ENCODE measurements around the gene TSPAN18.
"Not testable (repeated sequence)": the region's sequence is repeated elsewhere in the genome, so short reads cannot be mapped to it uniquely, and the experiment has no call there.

The TSPAN18 gene

DNA sequence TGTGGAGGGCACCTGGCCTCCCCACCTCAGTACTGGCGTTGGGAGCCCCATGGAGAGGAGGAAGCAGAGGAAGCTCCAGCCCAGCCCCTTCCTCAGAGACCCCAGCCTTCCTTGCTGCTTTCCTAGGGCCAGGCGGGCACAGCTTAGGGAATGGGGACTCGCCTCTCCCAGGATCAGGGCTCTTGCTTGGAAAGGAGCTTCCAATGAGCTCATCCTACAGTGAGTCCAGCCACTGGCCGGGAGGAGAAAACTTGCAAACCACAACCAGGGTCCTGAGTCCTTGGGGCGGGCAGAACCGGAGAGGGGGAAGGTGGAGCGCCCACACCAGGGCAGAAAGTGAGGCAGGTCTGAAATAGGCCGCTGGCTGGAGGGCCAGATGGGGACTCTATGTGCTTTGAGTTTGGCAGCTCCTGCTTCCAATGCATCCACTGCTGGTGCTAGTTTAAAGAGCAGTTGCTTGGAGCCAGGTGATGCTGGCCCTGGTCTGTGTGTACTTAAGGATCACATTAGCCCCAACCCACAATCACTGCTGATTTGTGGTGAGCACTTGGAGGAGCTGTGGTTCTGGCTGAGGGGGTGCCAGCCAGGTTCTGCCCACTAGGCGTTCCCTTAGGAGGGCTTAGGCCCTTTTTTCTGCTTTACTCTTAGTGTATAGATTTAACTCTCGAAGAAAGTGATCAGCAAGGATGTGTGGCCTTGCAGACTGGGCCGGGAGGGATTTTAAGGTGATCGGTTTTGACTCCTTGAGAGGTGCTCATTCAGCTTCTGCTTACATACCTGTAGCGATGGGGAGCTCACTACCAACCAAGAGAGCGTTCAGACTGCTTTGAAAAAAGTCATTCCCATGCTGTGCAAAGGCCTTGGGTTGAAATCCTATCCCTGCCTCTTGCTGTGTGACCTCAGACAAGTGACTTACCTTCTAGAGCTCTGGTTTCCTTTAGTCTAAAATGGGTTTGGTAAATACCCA, 142.0 kb downstream of the TSPAN18 start:
- no peak for ATAC-seq

GRCh38 chr11:44870181-44870580, 143.4 kb downstream of the TSPAN18 start:
- ATAC-seq = no peak
- no peaks in the 10 kb centered on the region for H3K36me3 Mint-ChIP-seq
- no peak overlapping the region for H3K4me3 Mint-ChIP-seq
- H3K4me1 Mint-ChIP-seq = peaks cover 21% of the 10 kb centered on the region
- no peak overlapping the region for H3K27ac Mint-ChIP-seq
- peaks cover 2% of the 10 kb centered on the region for H3K9me3 Mint-ChIP-seq
- DNase-seq (ENCODE audit: low spot score in 2 of 2) = no peak

More for the DNA sequence above, 142.0 kb downstream of the TSPAN18 start:
- H3K36me3 Mint-ChIP-seq = no peaks in the 10 kb centered on the region
- no peak overlapping the region for H3K27ac Mint-ChIP-seq
- peaks cover 21% of the 10 kb centered on the region for H3K4me1 Mint-ChIP-seq
- no peak for DNase-seq (ENCODE audit: low spot score in 2 of 2)
- H3K9me3 Mint-ChIP-seq = peaks cover 2% of the 10 kb centered on the region
- H3K4me3 Mint-ChIP-seq = no peak overlapping the region

- H3K9me3 Mint-ChIP-seq = peaks cover 2% of the 10 kb centered on the region
- no peak for DNase-seq (ENCODE audit: low spot score in 2 of 2)
- ATAC-seq = peak; percentile 37
- no peak overlapping the region for H3K4me3 Mint-ChIP-seq
- H3K27ac Mint-ChIP-seq = no peak overlapping the region
- no peaks in the 10 kb centered on the region for H3K36me3 Mint-ChIP-seq
- H3K4me1 Mint-ChIP-seq = peaks cover 21% of the 10 kb centered on the region
Observed at GRCh38 chr11:44870615-44871176, 143.9 kb downstream of the TSPAN18 start.

DNA sequence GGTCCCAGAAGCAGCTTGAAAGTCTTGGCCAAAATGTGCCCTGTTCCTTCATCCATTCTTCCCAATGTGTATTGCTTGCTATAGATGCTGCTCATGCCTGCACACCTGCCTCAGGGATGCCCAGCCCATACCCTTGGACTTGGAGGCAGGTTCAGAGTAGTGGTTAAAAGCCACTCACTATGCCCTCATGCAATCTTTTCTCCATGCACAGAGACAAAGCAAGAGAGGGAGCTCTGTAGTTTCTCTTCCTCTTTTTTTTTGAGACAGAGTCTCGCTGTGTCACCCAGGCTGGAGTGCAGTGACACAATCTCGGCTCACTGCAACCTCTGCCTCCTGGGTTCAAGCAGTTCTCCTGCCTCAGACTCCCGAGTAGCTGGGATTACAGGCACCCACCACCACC, 144.9 kb downstream of the TSPAN18 start:
- DNase-seq (ENCODE audit: low spot score in 2 of 2); H3K4me3 Mint-ChIP-seq; H3K36me3 Mint-ChIP-seq; ATAC-seq; H3K9me3 Mint-ChIP-seq; H3K27ac Mint-ChIP-seq: not testable (repeated sequence)
- H3K4me1 Mint-ChIP-seq = peaks cover 21% of the 10 kb centered on the region

DNA sequence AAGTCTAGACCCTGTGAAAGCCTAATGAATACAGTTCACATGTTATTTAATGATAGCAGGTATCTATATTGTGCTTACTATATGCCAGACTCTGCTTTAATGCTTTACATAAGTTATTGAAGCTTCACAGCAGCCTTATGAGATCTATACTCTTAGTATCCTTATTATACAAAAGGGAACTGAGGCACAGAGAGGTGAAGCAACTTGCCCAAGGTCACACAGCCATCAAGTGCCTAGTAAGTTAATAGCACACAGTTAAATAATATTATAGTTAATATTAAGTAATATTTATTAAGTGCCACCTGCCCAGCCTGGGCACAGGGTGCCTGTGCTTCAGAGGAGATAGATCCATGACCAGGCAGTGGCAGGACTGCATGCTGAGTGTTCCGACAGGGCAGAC, 145.8 kb downstream of the TSPAN18 start:
- Mint-ChIP-seq H3K4me1 (peaks cover 18% of the 10 kb centered on the region), H3K9me3 (peaks cover 2% of the 10 kb centered on the region), H3K4me3 (no peak overlapping the region), H3K27ac (no peak overlapping the region), H3K36me3 (no peaks in the 10 kb centered on the region)
- ATAC-seq = no peak
- no peak for DNase-seq (ENCODE audit: low spot score in 2 of 2)

- Mint-ChIP-seq H3K27ac (no peak overlapping the region), H3K9me3 (peaks cover 2% of the 10 kb centered on the region), H3K4me3 (no peak overlapping the region), H3K36me3 (no peaks in the 10 kb centered on the region), H3K4me1 (peaks cover 9% of the 10 kb centered on the region)
- ATAC-seq (no peak), DNase-seq (ENCODE audit: low spot score in 2 of 2) (no peak)
Observed at GRCh38 chr11:44873537-44873936, 146.8 kb downstream of the TSPAN18 start.

DNA sequence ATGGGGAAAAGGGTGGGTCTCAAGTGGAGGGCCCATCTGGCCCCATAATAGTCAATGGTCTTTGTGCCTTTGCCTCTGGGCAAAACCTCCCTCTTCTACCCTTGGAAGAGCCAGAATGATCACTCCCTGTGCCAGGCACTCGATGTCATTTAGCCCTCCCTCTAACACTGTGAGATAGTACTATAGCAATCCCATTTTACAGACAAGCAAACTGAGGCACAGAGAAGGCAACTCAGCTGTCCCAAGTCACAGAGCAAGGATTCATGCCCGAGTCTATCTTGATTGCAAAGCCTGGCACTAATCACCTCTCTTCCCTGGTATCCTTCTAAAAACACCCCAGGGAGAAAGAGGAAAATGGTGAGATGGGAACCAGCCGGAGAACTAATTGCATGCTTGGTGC, 147.5 kb downstream of the TSPAN18 start:
- H3K27ac Mint-ChIP-seq = no peak overlapping the region
- H3K36me3 Mint-ChIP-seq = no peaks in the 10 kb centered on the region
- no peak for DNase-seq (ENCODE audit: low spot score in 2 of 2)
- no peak overlapping the region for H3K4me3 Mint-ChIP-seq
- peaks cover 6% of the 10 kb centered on the region for H3K4me1 Mint-ChIP-seq
- H3K9me3 Mint-ChIP-seq = peaks cover 2% of the 10 kb centered on the region
- ATAC-seq = no peak

- H3K4me1 Mint-ChIP-seq = peaks cover 6% of the 10 kb centered on the region
- DNase-seq (ENCODE audit: low spot score in 2 of 2) (no peak), ATAC-seq (no peak)
- H3K9me3 Mint-ChIP-seq = peaks cover 2% of the 10 kb centered on the region
- no peak overlapping the region for H3K4me3 Mint-ChIP-seq
- no peak overlapping the region for H3K27ac Mint-ChIP-seq
- H3K36me3 Mint-ChIP-seq = no peaks in the 10 kb centered on the region
Observed at GRCh38 chr11:44875037-44875436, 148.3 kb downstream of the TSPAN18 start.

DNA sequence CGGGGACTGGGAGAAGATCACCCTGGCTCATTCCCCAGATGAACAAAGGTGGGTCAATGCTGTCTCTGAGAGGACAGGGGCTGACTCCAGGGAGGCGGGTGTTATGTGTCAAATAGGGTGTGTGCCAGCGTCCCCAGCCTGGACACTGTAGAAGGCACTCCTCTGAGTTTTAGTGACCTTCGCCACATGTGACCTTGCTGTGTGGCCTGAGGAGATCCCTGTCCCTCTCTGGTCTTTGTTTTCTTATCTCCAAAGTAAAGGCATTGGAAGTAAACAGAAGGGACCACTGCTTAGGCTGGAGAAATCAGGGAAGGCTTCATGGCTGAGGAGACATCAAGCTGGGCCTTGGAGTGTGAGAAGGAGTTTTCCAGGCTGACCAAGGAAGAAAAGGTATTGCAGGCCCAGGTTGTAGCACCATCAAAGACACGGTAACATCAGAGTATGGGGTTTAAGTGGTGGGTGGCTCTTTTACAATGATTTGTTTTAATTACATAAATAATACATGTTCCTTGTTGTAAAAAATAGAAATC, 149.5 kb downstream of the TSPAN18 start:
- H3K4me1 Mint-ChIP-seq = no peaks in the 10 kb centered on the region
- H3K27ac Mint-ChIP-seq = no peak overlapping the region
- H3K4me3 Mint-ChIP-seq = no peak overlapping the region
- no peaks in the 10 kb centered on the region for H3K9me3 Mint-ChIP-seq
- no peak for ATAC-seq
- no peak for DNase-seq (ENCODE audit: low spot score in 2 of 2)
- no peaks in the 10 kb centered on the region for H3K36me3 Mint-ChIP-seq

GRCh38 chr11:44876906-44877305, 150.1 kb downstream of the TSPAN18 start:
- Mint-ChIP-seq H3K4me1 (peaks cover under 1% of the 10 kb centered on the region), H3K9me3 (no peaks in the 10 kb centered on the region), H3K27ac (no peak overlapping the region), H3K4me3 (no peak overlapping the region), H3K36me3 (no peaks in the 10 kb centered on the region)
- DNase-seq (ENCODE audit: low spot score in 2 of 2) = no peak
- no peak for ATAC-seq

- peaks cover 10% of the 10 kb centered on the region for H3K4me1 Mint-ChIP-seq
- no peaks in the 10 kb centered on the region for H3K9me3 Mint-ChIP-seq
- no peak for DNase-seq (ENCODE audit: low spot score in 2 of 2)
- H3K36me3 Mint-ChIP-seq = no peaks in the 10 kb centered on the region
- H3K4me3 Mint-ChIP-seq = no peak overlapping the region
- no peak overlapping the region for H3K27ac Mint-ChIP-seq
- ATAC-seq = no peak
Observed at GRCh38 chr11:44877571-44878497, 151.1 kb downstream of the TSPAN18 start.

- H3K4me1 Mint-ChIP-seq = peaks cover 19% of the 10 kb centered on the region
- ATAC-seq (no peak), DNase-seq (ENCODE audit: low spot score in 2 of 2) (no peak)
- H3K36me3 Mint-ChIP-seq = no peaks in the 10 kb centered on the region
- no peak overlapping the region for H3K4me3 Mint-ChIP-seq
- H3K9me3 Mint-ChIP-seq = no peaks in the 10 kb centered on the region
- H3K27ac Mint-ChIP-seq = no peak overlapping the region
Observed at GRCh38 chr11:44878711-44879110, 151.9 kb downstream of the TSPAN18 start.

GRCh38 chr11:44879432-44879831, 152.7 kb downstream of the TSPAN18 start:
- Mint-ChIP-seq H3K9me3 (no peaks in the 10 kb centered on the region), H3K27ac (no peak overlapping the region), H3K36me3 (no peaks in the 10 kb centered on the region), H3K4me1 (peaks cover 26% of the 10 kb centered on the region), H3K4me3 (no peak overlapping the region)
- no peak for ATAC-seq
- DNase-seq (ENCODE audit: low spot score in 2 of 2) = no peak

DNA sequence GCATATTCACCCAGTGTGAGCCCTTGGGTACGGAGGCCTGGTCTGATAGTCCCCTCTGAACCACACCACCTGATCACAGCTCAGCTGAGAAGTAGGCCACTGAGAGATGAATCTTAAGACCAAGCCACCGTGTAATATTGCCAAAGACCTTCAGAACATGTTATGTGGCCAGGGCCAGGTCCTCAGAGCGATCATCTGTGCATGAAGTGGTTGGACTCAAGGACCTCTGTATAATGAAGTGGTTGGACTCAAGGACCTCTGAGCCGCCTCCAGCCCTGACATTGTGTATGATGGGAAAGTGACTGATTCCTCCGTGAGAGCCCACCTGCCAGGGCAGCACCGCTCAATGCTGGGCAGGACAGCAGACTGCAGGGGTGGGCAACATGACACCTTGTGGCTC, 153.7 kb downstream of the TSPAN18 start:
- no peaks in the 10 kb centered on the region for H3K9me3 Mint-ChIP-seq
- no peak overlapping the region for H3K4me3 Mint-ChIP-seq
- DNase-seq (ENCODE audit: low spot score in 2 of 2) = no peak
- no peak overlapping the region for H3K27ac Mint-ChIP-seq
- H3K36me3 Mint-ChIP-seq = no peaks in the 10 kb centered on the region
- H3K4me1 Mint-ChIP-seq = peaks cover 26% of the 10 kb centered on the region
- no peak for ATAC-seq

DNA sequence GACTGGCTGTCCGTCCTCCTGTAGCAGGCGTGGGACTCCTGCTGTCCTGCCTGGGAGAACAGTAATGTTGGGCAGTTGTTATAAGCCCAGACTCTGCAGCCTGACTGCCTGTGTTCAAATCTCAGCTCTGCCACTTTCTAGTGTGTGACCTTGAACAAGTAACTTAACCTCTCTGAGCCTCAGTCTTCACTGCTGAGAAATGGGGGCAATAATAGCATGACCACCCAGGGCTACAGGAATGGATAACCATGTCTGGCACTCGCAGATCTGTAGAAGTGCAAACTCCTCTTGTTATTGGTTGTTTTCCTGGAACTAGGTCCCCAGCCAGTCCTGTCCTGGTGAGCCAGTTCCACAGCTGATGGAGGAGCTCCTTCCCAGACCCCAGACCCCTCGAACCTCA, 154.2 kb downstream of the TSPAN18 start:
- Mint-ChIP-seq H3K9me3 (no peaks in the 10 kb centered on the region), H3K4me1 (peaks cover 26% of the 10 kb centered on the region), H3K27ac (no peak overlapping the region), H3K36me3 (no peaks in the 10 kb centered on the region), H3K4me3 (no peak overlapping the region)
- no peak for DNase-seq (ENCODE audit: low spot score in 2 of 2)
- ATAC-seq = no peak
